Large intestine (tissue), 3 donors: Measurements from ENCODE around the gene APOL1. TPM values are rescaled to one million over a fixed set of nuclear protein-coding genes. Genes with fewer than 3 reads are reported as not detected.
"Not testable (repeated sequence)": the region's sequence is repeated elsewhere in the genome, so short reads cannot be mapped to it uniquely, and the experiment has no call there.

Experiments
- DNase-seq, 2 donors: peaks; one replicate each; pipeline versions ENCODE4 v3.0.0 to v3.0.0-alpha.2; 2013
- H3K27ac ChIP-seq: one replicate; pipeline ENCODE4 v1.5.1; 2013; ENCODE audit warnings: low read length
- H3K27me3 ChIP-seq: 2 replicates; pipeline ENCODE4 v1.6.1; 2013; ENCODE audit warnings: low read length; ENCODE audit not compliant: control insufficient read depth, insufficient read depth
- H3K36me3 ChIP-seq: 2 replicates; pipeline ENCODE4 v1.6.1; 2013; ENCODE audit warnings: low read length; ENCODE audit not compliant: control insufficient read depth, insufficient read depth
- H3K4me1 ChIP-seq: one replicate; pipeline ENCODE4 v1.6.1; 2013; ENCODE audit warnings: low read length; ENCODE audit not compliant: control insufficient read depth, insufficient read depth
- H3K4me3 ChIP-seq: one replicate; pipeline ENCODE4 v1.5.1; 2013; ENCODE audit warnings: low read length
- H3K9me3 ChIP-seq: one replicate; pipeline ENCODE4 v1.6.1; 2013; ENCODE audit warnings: mild to moderate bottlenecking, low read depth, low read length, moderate library complexity; ENCODE audit not compliant: control insufficient read depth
- WGBS: methylation state at CpG from one replicate; pipeline ENCODE4 v1.1.5; 2013; ENCODE audit warnings: low lambda C conversion rate; ENCODE audit not compliant: insufficient coverage; 5-methylcytosine and 5-hydroxymethylcytosine counted together
- polyA plus RNA-seq: library from polyadenylated mRNA; unstranded; fragments of 120-200 nt; gene quantifications from one replicate; pipeline ENCODE4 v1.2.1, GENCODE V29; 2013

APOL1 gene
- polyA plus RNA-seq, 1 donor: 20.3 TPM

DNA sequence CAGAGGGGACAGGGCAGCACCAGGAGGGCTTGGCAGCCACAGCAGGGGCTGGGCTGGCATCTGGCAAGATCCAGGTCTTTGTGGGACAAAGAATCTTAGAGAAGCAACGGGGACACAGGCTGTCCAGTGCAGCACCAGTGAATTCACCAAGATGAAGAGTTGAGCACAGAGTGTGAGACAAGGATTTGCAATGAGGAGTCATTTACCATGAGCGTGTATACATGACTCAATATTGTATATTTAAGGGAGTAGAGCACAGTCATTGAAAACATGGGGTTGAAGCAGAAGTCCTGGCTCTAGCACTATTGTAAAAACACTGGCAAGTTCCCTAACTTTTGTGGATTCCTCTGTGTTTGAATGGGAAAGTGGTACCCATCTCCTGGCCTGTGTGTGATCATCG, 3.5 kb downstream of the APOL1 start:
- H3K9me3 ChIP-seq: no peaks in the 10 kb centered on the region
- no peak for DNase-seq
- H3K27me3 ChIP-seq: no peaks in the 10 kb centered on the region
- WGBS: 100% methylated on average over 1 of the region's 3 CpGs
- peaks cover 23% of the 10 kb centered on the region for H3K4me1 ChIP-seq
- H3K36me3 ChIP-seq: no peaks in the 10 kb centered on the region
- H3K4me3 ChIP-seq: no peak overlapping the region
- H3K27ac ChIP-seq: no peak overlapping the region

DNA sequence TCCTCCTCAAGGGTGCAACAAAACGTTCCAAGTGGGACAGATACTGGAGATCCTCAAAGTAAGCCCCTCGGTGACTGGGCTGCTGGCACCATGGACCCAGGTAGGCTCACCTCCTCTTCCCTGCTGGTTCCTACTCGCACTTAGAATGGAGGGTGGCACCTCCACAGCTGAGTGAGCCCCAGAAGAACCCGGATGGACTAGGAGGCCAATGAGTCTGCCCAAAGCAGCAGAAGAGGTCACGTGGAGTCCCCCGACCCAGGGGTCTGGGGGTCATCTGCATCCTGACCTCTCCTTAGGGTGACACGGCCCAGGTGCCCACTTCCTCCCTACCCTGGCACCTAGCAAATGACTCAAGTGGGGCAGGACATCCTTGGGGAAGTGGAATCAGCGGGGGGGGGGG, 4.4 kb downstream of the APOL1 start:
- peaks cover 20% of the 10 kb centered on the region for H3K4me1 ChIP-seq
- H3K36me3 ChIP-seq: no peaks in the 10 kb centered on the region
- no peaks in the 10 kb centered on the region for H3K27me3 ChIP-seq

DNA sequence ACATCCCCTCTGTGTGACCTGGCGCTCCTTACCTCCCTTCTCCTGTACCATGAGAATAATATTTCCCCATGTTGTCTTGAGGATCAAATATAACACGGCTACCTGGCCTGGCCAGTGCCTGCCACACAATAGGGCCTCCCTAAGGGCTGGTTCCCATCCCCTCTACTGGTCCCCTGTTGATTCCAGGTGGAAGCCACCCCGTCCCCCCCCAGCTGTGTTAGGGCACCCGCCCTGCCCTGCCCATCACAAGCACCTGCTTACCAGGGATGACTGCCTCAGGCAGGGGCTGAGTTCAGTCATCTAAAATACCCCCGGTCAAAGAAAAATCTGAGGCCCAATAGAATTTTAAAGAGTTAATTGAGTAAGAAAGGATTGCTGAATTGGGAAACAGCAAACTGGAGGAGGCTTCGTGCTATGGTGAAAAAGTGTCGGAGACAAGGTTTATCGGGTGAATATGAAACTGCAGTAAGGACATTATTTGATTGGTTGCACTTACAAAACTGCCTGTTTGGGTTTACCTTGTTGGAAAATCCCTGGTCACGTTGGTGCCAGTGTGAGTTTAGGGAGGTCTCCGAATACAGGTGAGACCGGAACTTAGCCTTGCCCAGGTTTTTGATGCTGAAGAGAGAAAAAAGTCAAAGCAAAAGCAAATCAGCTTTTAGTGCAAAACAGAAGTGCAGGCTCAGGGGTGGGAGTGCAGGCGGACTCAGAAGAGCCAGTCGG, 5.2 kb downstream of the APOL1 start:
- Histone ChIP-seq H3K27ac (no peak overlapping the region), H3K9me3 (no peaks in the 10 kb centered on the region), H3K4me3 (no peak overlapping the region), H3K36me3 (no peaks in the 10 kb centered on the region), H3K27me3 (no peaks in the 10 kb centered on the region), H3K4me1 (peaks cover 14% of the 10 kb centered on the region)
- 90% methylated on average over 3 of the region's 13 CpGs for WGBS
- no peak for DNase-seq

More for the DNA sequence above, 4.4 kb downstream of the APOL1 start:
- WGBS: 100% methylated on average over 1 of the region's 8 CpGs
- H3K4me3 ChIP-seq: no peak overlapping the region
- no peak for DNase-seq
- H3K27ac ChIP-seq: no peak overlapping the region
- H3K9me3 ChIP-seq: no peaks in the 10 kb centered on the region

DNA sequence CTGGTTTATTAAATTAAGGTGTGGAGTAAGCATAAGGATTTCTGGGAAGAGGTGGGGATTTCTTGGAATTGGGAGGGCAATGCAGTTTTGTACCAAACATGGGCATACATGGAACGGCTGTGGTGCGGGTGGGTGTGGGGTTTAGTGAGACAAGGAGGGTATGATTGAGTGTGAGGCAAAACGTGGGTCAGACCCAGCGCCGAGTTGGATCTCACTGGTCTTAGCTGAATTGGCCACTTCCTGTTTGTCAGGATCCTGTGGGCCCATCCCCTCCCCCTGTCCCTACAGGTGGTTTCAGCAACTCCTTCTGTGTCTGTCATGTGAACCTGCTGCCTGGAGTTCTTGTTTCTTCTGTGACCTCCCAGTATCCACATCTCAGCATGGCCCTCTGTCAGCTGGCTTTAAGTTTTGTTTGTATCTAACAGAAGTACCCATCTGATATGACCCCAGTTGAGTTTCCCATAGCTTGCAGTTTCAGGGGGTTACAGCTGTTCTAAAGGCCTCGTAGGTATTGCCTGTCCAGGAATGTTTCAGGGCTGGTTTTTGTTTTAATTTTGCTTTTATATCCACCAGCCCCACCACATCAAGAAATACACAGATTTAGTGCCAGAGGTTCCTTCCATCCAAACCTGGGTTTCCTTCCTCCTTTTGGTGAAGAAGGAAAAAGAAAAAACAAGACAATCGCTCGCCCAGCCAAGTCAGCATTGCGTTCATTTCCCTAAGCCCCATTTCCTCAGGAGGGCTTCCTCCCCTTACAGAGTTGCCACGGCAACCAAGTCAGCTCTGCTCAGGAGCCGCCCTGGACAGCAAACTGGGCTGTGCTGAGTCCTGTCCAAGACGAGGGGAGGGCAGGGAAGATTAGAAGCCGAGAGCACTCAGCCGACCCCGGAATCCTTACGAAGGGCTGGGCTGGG, 6.0 kb downstream of the APOL1 start:
- peaks cover 6% of the 10 kb centered on the region for H3K4me1 ChIP-seq
- no peaks in the 10 kb centered on the region for H3K9me3 ChIP-seq
- DNase-seq: peak in 1 of 2 donors; percentile 44
- no peaks in the 10 kb centered on the region for H3K36me3 ChIP-seq
- H3K27me3 ChIP-seq: no peaks in the 10 kb centered on the region
- peak overlapping the region; percentile 12 for H3K27ac ChIP-seq
- WGBS: 83% methylated on average over 1 of the region's 16 CpGs
- no peak overlapping the region for H3K4me3 ChIP-seq

DNA sequence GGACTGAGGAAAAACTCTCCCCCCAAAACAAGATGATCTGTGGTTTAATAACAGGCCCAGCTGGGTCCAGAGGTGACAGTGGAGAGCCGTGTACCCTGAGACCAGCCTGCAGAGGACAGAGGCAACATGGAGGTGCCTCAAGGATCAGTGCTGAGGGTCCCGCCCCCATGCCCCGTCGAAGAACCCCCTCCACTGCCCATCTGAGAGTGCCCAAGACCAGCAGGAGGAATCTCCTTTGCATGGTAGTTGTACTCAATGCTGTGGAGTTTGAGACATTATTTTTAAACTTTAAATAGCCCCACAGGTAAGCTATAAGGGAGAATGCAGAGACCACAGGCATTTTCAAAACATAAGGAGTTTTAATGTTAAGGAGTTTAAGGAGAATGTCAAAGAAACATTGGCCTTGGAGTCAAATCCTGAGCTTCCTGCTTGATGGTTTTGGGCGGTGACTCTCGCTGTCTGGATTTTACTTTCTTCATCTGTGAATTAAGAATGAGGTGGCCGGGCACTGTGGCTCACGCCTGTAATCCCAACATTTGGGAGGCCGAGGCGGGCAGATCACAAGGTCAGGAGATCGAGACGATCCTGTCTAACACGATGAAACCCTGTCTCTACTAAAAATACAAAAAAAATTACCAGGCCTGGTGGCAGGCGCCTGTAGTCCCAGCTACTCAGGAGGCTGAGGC, 6.8 kb downstream of the APOL1 start:
- WGBS: no CpG with 5 or more reads among the region's 14 CpGs
- Histone ChIP-seq H3K27ac (peak overlapping the region; percentile 12), H3K4me1 (peaks cover 6% of the 10 kb centered on the region), H3K36me3 (no peaks in the 10 kb centered on the region), H3K9me3 (no peaks in the 10 kb centered on the region), H3K4me3 (no peak overlapping the region), H3K27me3 (no peaks in the 10 kb centered on the region)
- no peak for DNase-seq

DNA sequence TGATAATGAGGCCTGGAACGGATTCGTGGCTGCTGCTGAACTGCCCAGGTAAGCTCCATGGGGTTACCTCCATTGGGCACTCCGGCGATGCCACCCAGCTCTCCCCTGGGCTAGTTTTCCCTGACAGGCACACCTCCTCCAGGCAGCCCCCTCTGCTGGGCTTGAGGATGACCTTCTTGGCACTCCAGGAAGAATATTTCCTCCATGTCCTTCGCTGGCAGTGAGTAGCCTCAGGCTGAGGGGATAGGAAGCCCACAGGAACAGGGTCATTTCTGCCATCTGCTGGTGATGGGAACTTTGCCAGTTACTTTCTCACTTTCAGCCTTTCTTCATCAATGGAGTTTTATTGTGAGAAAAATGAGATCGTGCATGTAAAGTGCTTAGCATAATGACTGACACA, 8.7 kb downstream of the APOL1 start:
- H3K36me3 ChIP-seq, DNase-seq, H3K4me1 ChIP-seq, H3K27me3 ChIP-seq, H3K9me3 ChIP-seq, H3K4me3 ChIP-seq, H3K27ac ChIP-seq: not testable (repeated sequence)
- no CpG with 5 or more reads among the region's 6 CpGs for WGBS

DNA sequence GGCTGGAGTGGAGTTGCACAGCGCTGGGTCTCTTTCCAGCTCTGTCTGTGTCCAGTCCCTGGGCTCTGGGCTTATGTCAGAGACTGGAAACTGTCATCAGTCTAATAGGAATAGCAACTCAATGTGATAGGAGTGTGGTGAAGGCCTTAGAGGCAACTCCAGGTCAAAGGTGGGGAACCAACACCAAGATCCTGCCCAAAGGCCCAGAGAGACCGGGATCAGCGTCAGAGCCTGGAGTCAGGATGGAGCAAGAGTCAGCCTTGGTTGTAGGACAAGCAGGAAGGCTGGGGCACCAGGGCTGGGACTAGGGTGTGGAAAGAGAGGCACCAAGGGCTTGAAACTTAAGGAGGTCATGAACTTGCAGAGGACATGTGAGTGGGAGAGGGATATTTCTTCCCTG, 9.4 kb downstream of the APOL1 start:
- not testable (repeated sequence) for H3K4me1 ChIP-seq, H3K27me3 ChIP-seq, H3K36me3 ChIP-seq, H3K4me3 ChIP-seq, H3K9me3 ChIP-seq, H3K27ac ChIP-seq, DNase-seq
- WGBS: no CpG with 5 or more reads among the region's 3 CpGs

DNA sequence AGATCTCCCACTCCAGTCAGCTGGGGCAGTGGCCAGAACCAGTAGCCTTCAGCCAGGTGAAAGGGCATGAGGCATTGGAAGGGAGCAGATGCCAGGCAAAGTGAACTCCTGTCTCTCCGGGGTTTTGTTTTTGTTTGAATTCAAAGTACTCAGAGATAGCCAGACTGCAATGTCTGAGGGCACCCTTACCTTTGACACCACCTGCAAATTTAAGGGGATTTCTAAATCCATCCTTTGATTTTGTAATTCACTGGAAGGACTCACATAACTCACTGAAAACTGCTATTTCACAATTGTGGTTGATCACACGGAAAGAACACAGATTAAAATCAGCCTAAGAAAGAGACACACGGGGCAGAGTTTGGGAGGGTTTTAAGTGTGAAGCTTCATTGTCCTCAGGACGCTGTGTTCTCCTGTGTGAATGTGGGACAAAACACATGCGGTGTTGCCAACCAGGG, 10.3 kb downstream of the APOL1 start:
- H3K4me3 ChIP-seq, H3K36me3 ChIP-seq, H3K9me3 ChIP-seq, DNase-seq, H3K4me1 ChIP-seq, H3K27me3 ChIP-seq, H3K27ac ChIP-seq: not testable (repeated sequence)
- no CpG with 5 or more reads among the region's 5 CpGs for WGBS

DNA sequence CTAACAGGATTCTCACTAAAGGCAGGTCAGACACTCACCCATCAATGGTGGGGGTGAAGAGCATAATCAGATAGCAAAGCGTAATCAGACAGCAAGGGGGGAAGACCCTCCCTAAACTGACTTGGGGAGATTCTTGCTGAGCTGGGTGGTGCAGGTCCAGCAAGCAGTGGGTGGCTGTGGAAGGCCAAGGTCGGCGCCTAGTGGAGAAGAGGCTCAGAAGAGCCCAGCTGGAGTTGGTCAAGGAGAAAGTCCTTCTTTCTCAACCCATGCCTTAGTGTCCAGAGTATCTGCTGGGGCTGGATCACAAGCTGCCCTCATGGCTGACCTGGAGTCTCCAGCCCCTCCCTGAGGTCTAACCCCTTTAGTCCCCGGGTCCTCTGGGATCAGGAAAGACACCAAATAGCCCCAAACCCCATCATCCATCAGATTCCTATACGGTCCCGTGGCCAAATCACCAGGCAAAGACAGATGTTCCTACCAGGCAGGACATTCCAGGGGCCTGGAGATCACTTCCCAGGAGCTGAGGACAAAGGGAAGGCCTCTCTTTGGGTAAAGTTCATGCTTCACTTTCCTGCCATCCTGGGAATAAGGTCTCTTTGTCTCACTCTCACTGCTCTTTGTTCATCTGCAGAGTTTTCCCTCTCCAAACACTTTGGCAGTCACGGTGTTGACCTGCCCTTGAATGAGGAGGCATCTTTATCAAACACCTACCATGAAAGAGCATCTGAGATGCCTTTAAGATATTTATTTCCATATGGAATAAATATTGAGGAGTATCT, 11.1 kb downstream of the APOL1 start:
- DNase-seq, H3K36me3 ChIP-seq, H3K27ac ChIP-seq, H3K4me3 ChIP-seq, H3K4me1 ChIP-seq, H3K9me3 ChIP-seq, H3K27me3 ChIP-seq: not testable (repeated sequence)
- 80% methylated on average over 1 of the region's 7 CpGs for WGBS

DNA sequence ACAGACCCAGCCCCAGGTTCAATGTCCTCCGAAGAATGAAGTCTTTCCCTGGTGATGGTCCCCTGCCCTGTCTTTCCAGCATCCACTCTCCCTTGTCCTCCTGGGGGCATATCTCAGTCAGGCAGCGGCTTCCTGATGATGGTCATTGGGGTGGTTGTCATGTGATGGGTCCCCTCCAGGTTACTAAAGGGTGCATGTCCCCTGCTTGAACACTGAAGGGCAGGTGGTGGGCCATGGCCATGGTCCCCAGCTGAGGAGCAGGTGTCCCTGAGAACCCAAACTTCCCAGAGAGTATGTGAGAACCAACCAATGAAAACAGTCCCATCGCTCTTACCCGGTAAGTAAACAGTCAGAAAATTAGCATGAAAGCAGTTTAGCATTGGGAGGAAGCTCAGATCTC, 14.1 kb downstream of the APOL1 start:
- Histone ChIP-seq H3K4me3 (no peak overlapping the region), H3K27me3 (no peaks in the 10 kb centered on the region), H3K4me1 (no peaks in the 10 kb centered on the region), H3K9me3 (no peaks in the 10 kb centered on the region), H3K27ac (no peak overlapping the region), H3K36me3 (peaks cover 3% of the 10 kb centered on the region)
- WGBS: no CpG with 5 or more reads among the region's 4 CpGs
- no peak for DNase-seq
